ENCODE results near the gene DST.

The DST gene

GRCh38 chr6:56480654-56481337, 161.9 kb downstream of the DST start:
- DNase-seq (ENCODE audit: low spot score), result no peak

GRCh38 chr6:56480246-56480645, 162.4 kb downstream of the DST start:
- no peak for DNase-seq (ENCODE audit: low spot score)

- no peak for DNase-seq (ENCODE audit: low spot score)
These were observed 163.3 kb downstream of the DST start for GRCh38 chr6:56479381-56479780.

- DNase-seq (ENCODE audit: low spot score), result no peak
These were observed 164.5 kb downstream of the DST start for GRCh38 chr6:56478202-56478601.

GRCh38 chr6:56477241-56477640, 165.4 kb downstream of the DST start:
- no peak for DNase-seq (ENCODE audit: low spot score)

GRCh38 chr6:56475736-56476457, 166.8 kb downstream of the DST start:
- DNase-seq (ENCODE audit: low spot score), result peak; percentile 20

GRCh38 chr6:56474532-56474931, 168.2 kb downstream of the DST start:
- no peak for DNase-seq (ENCODE audit: low spot score)

- no peak for DNase-seq (ENCODE audit: low spot score)
These were observed 179.2 kb downstream of the DST start for GRCh38 chr6:56463443-56463842.

GRCh38 chr6:56459030-56459805, 183.5 kb downstream of the DST start:
- DNase-seq (ENCODE audit: low spot score), result no peak

- no peak for DNase-seq (ENCODE audit: low spot score)
These were observed 184.3 kb downstream of the DST start for GRCh38 chr6:56458324-56458884.

GRCh38 chr6:56456785-56457184, 185.9 kb downstream of the DST start:
- no peak for DNase-seq (ENCODE audit: low spot score)

- DNase-seq (ENCODE audit: low spot score), result peak; percentile 31
These were observed 191.6 kb downstream of the DST start for GRCh38 chr6:56450882-56451739.

- DNase-seq (ENCODE audit: low spot score), result no peak
These were observed 192.3 kb downstream of the DST start for GRCh38 chr6:56450376-56450775.

- no peak for DNase-seq (ENCODE audit: low spot score)
These were observed 194.6 kb downstream of the DST start for GRCh38 chr6:56448046-56448445.

- DNase-seq (ENCODE audit: low spot score), result no peak
These were observed 196.9 kb downstream of the DST start for GRCh38 chr6:56445818-56446217.

GRCh38 chr6:56444855-56445254, 197.8 kb downstream of the DST start:
- no peak for DNase-seq (ENCODE audit: low spot score)

GRCh38 chr6:56440551-56440981, 202.1 kb downstream of the DST start:
- no peak for DNase-seq (ENCODE audit: low spot score)

- DNase-seq (ENCODE audit: low spot score), result no peak
These were observed 205.4 kb downstream of the DST start for GRCh38 chr6:56437171-56437900.

GRCh38 chr6:56435754-56436153, 206.9 kb downstream of the DST start:
- no peak for DNase-seq (ENCODE audit: low spot score)

GRCh38 chr6:56435326-56435725, 207.4 kb downstream of the DST start:
- DNase-seq (ENCODE audit: low spot score), result no peak

GRCh38 chr6:56434606-56435005, 208.1 kb downstream of the DST start:
- no peak for DNase-seq (ENCODE audit: low spot score)
